Right renal pelvis (tissue), 4 donors: ENCODE measurements around the gene TNN. TPM values are rescaled to one million over a fixed set of nuclear protein-coding genes. Genes with fewer than 3 reads are reported as not detected.
A peak's percentile ranks its signal among the peaks of the same experiment; 100 is the strongest.
"Not testable (repeated sequence)": the region's sequence is repeated elsewhere in the genome, so short reads cannot be mapped to it uniquely, and the experiment has no call there.

Experiments
- DNase-seq, 4 donors: peaks; one replicate each; pipeline ENCODE4 v3.0.0-alpha.2; 2013; ENCODE audit warnings: low read depth in 4 of 4, low spot score in 3 of 4, missing footprints in 1 of 4
- polyA plus RNA-seq, 4 donors: library from polyadenylated mRNA; unstranded; fragments of 120-200 nt; gene quantifications; one replicate each; pipeline ENCODE4 v1.2.1, GENCODE V29; 2013; ENCODE audit not compliant: insufficient read length in 4 of 4

The TNN gene
- polyA plus RNA-seq, 4 donors = 2.5 to 3.3 (median 2.9) TPM

GRCh38 chr1:175071276-175071943 is 3.8 kb downstream of the TNN start:
- no peak for DNase-seq

- peak in 2 of 4 donors; percentile 30 to 49 for DNase-seq
Measured at GRCh38 chr1:175072099-175072951, 4.7 kb downstream of the TNN start.

- DNase-seq = no peak
Measured at GRCh38 chr1:175073061-175073460, 5.4 kb downstream of the TNN start.

- no peak for DNase-seq
Measured at GRCh38 chr1:175073633-175074032, 6.0 kb downstream of the TNN start.

- DNase-seq = no peak
Measured at GRCh38 chr1:175075572-175076568, 8.2 kb downstream of the TNN start.

- no peak for DNase-seq
Measured at GRCh38 chr1:175077356-175078030, 9.9 kb downstream of the TNN start.

GRCh38 chr1:175078629-175079028 is 11.0 kb downstream of the TNN start:
- DNase-seq = no peak

- no peak for DNase-seq
Measured at GRCh38 chr1:175079338-175079737, 11.7 kb downstream of the TNN start.

- no peak for DNase-seq
Measured at GRCh38 chr1:175080030-175080429, 12.4 kb downstream of the TNN start.

GRCh38 chr1:175081983-175082382 is 14.3 kb downstream of the TNN start:
- no peak for DNase-seq

GRCh38 chr1:175088525-175088951 is 20.9 kb downstream of the TNN start:
- no peak for DNase-seq

GRCh38 chr1:175089136-175089718 is 21.6 kb downstream of the TNN start:
- DNase-seq = no peak

GRCh38 chr1:175090780-175091179 is 23.1 kb downstream of the TNN start:
- no peak for DNase-seq

- no peak for DNase-seq
Measured at GRCh38 chr1:175094626-175095025, 27.0 kb downstream of the TNN start.

- DNase-seq = no peak
Measured at GRCh38 chr1:175095069-175095468, 27.4 kb downstream of the TNN start.

GRCh38 chr1:175095978-175096607 is 28.5 kb downstream of the TNN start:
- no peak for DNase-seq

- DNase-seq = no peak
Measured at GRCh38 chr1:175097361-175097760, 29.7 kb downstream of the TNN start.

- DNase-seq = no peak
Measured at GRCh38 chr1:175099916-175100315, 32.3 kb downstream of the TNN start.

- DNase-seq = not testable (repeated sequence)
Measured at GRCh38 chr1:175102166-175102565, 34.5 kb downstream of the TNN start.
